GM19328 (cell line): Measurements from ENCODE around the gene C12orf54.
"Not testable (repeated sequence)": the region's sequence is repeated elsewhere in the genome, so short reads cannot be mapped to it uniquely, and the experiment has no call there.

Source experiments
- ATAC-seq: cut with Tn5 transposase; IDR thresholded peaks from one replicate; pipeline ENCODE4 v1.9.1; 2021; ENCODE audit warnings: mild to moderate bottlenecking, moderate library complexity; ENCODE audit not compliant: unreplicated experiment

Gene C12orf54

GRCh38 chr12:48482198-48482597, at the start of gene C12orf54:
C12orf54 (plus strand) TSS chr12:48482498; CDS start chr12:48483297, 799 bp downstream.
- ATAC-seq, result no peak

GRCh38 chr12:48434016-48434415, 48.3 kb upstream of the C12orf54 start:
- ATAC-seq, result not testable (repeated sequence)

- no peak for ATAC-seq
Measured at GRCh38 chr12:48441069-48441468, 41.2 kb upstream of the C12orf54 start.

GRCh38 chr12:48442179-48442847, 40.0 kb upstream of the C12orf54 start:
- ATAC-seq, result no peak

GRCh38 chr12:48445538-48445937, 36.8 kb upstream of the C12orf54 start:
- no peak for ATAC-seq

GRCh38 chr12:48446161-48446776, 36.0 kb upstream of the C12orf54 start:
- no peak for ATAC-seq

- no peak for ATAC-seq
Measured at GRCh38 chr12:48447755-48448154, 34.5 kb upstream of the C12orf54 start.

GRCh38 chr12:48451372-48451771, 30.9 kb upstream of the C12orf54 start:
- no peak for ATAC-seq

- not testable (repeated sequence) for ATAC-seq
Measured at GRCh38 chr12:48452961-48453360, 29.3 kb upstream of the C12orf54 start.

GRCh38 chr12:48454667-48455066, 27.6 kb upstream of the C12orf54 start:
- ATAC-seq, result no peak

- ATAC-seq, result no peak
Measured at GRCh38 chr12:48455116-48455515, 27.2 kb upstream of the C12orf54 start.

- ATAC-seq, result no peak
Measured at GRCh38 chr12:48459259-48459658, 23.0 kb upstream of the C12orf54 start.

- ATAC-seq, result not testable (repeated sequence)
Measured at GRCh38 chr12:48469027-48469426, 13.3 kb upstream of the C12orf54 start.

- ATAC-seq, result no peak
Measured at GRCh38 chr12:48472259-48472658, 10.0 kb upstream of the C12orf54 start, which contains the start of gene ANP32D. ANP32D (plus strand) TSS chr12:48472559; CDS start chr12:48472665, 106 bp downstream.

- no peak for ATAC-seq
Measured at GRCh38 chr12:48473061-48473460, 9.2 kb upstream of the C12orf54 start.

- ATAC-seq, result not testable (repeated sequence)
Measured at GRCh38 chr12:48474497-48474896, 7.8 kb upstream of the C12orf54 start.

GRCh38 chr12:48482930-48483329, 632 bp downstream of the C12orf54 start:
- ATAC-seq, result no peak

- no peak for ATAC-seq
Measured at GRCh38 chr12:48486261-48486660, 4.0 kb downstream of the C12orf54 start.

GRCh38 chr12:48486679-48487078, 4.4 kb downstream of the C12orf54 start:
- ATAC-seq, result no peak

- peak; percentile 80 for ATAC-seq
Measured at GRCh38 chr12:48489012-48489411, 6.7 kb downstream of the C12orf54 start.

GRCh38 chr12:48489456-48489855, 7.2 kb downstream of the C12orf54 start:
- not testable (repeated sequence) for ATAC-seq

- ATAC-seq, result not testable (repeated sequence)
Measured at GRCh38 chr12:48500281-48500680, 18.0 kb downstream of the C12orf54 start.
